ENCODE results near the gene POGZ. TPM values are rescaled to one million over a fixed set of nuclear protein-coding genes. Genes with fewer than 3 reads are reported as not detected.

The POGZ gene
- total and polyA plus RNA-seq, 2 of the 4 experiments (the other 2 are of a cell fraction): 20.8 to 33.5 TPM

- Histone ChIP-seq H2BK120ac (ENCODE audit: low read depth, low read length) (no peak overlapping the region), H2AFZ (replicated peaks; ENCODE audit: low read length, poor library complexity) (no peak overlapping the region), H3K36me3 (ENCODE audit: control insufficient read depth, insufficient read depth, low read length) (no peaks in the 10 kb centered on the region), H2BK20ac (ENCODE audit: low read depth, low read length) (no peak overlapping the region), H3K27ac (ENCODE audit: insufficient read depth, low read length) (no peak overlapping the region), H3K4ac (ENCODE audit: low read depth, low read length) (no peak overlapping the region), H3K4me1 (ENCODE audit: control insufficient read depth, insufficient read depth, low read length) (no peaks in the 10 kb centered on the region), H3K4me2 (ENCODE audit: low read depth, low read length) (no peak overlapping the region), H2AK5ac (ENCODE audit: low read depth, low read length) (no peak overlapping the region), H2BK5ac (ENCODE audit: low read depth, low read length, poor library complexity, severe bottlenecking) (no peak overlapping the region), H3K27me3 (ENCODE audit: control insufficient read depth, insufficient read depth, low read length) (no peaks in the 10 kb centered on the region; the same call in 1 of the 2 replicates), H3K9me3 (ENCODE audit: control insufficient read depth, insufficient read depth, low read length) (no peaks in the 10 kb centered on the region), H2AK9ac (replicated peaks; ENCODE audit: low read depth, low read length, poor library complexity) (no peak overlapping the region), H4K20me1 (ENCODE audit: insufficient read depth, low read length) (no peaks in the 10 kb centered on the region), H3K79me1 (ENCODE audit: low read depth in 1 of 2, low read length in 2 of 2) (no peaks in the 10 kb centered on the region), H3K9ac (ENCODE audit: low read depth, low read length) (no peak overlapping the region), H3K18ac (ENCODE audit: low read depth, low read length) (no peak overlapping the region), H2BK15ac (ENCODE audit: low read depth, low read length) (no peak overlapping the region), H3K4me3 (ENCODE audit: insufficient read depth, low read depth, low read length) (no peak overlapping the region), H4K8ac (ENCODE audit: low read depth in 2 of 2, low read length in 2 of 2) (no peak overlapping the region), H4K91ac (ENCODE audit: insufficient read depth, low read depth, low read length) (no peak overlapping the region), H3K14ac (replicated peaks; ENCODE audit: low read depth, low read length) (no peak overlapping the region), H4K5ac (ENCODE audit: low read depth, low read length) (no peak overlapping the region), H3K23ac (ENCODE audit: low read depth, low read length) (no peak overlapping the region), H3K56ac (ENCODE audit: extremely low read depth, insufficient read depth, low read length) (no peak overlapping the region), H3K9me1 (ENCODE audit: insufficient read depth, low read length) (no peaks in the 10 kb centered on the region)
- POLR2A ChIA-PET (ENCODE audit: unreplicated experiment): no interaction called here
- 80% methylated on average over 1 of the region's 3 CpGs; no CpG with 5 or more reads in 1 of the 2 experiments for WGBS, 2 experiments (ENCODE audit: extremely low coverage in 2 of 2, insufficient read length in 1 of 2)
- DNase-seq (no peak), ATAC-seq (ENCODE audit: low read depth) (no peak)
- dilution Hi-C loops (cut with HindIII; ENCODE audit: low sequenced_read_pairs, unreplicated experiment): no loop called here
- no TSS peak for BruUV-seq (replicated peaks)
- in situ Hi-C loops (cut with MboI; ENCODE audit: low sequenced_read_pairs): no loop called here
- CTCF ChIA-PET: no interaction called here
- intact Hi-C loops (cut with micrococcal nuclease): no loop called here
- TF ChIP-seq RFX5 (IDR thresholded peaks at IDR 0.05; ENCODE audit: low read depth, low read length): no peak
- no peak for TF ChIP-seq SMC3 (IDR thresholded peaks at IDR 0.05; ENCODE audit: low read depth, low read length)
- no peak for TF ChIP-seq MAFK (IDR thresholded peaks at IDR 0.05; ENCODE audit: low read depth, low read length)
- TF ChIP-seq USF2 (IDR thresholded peaks at IDR 0.05; ENCODE audit: low read depth, low read length): no peak
- no peak for TF ChIP-seq NFE2L2 (IDR thresholded peaks at IDR 0.05; ENCODE audit: low read depth, low read length)
- no peak for TF ChIP-seq FOS (IDR thresholded peaks at IDR 0.05; ENCODE audit: low read depth, low read length)
Measured at GRCh38 chr1:151384584-151384983, 74.7 kb downstream of the POGZ start.

All from IMR-90 (cell line).